Endothelial cell of umbilical vein (primary cell): Measurements from ENCODE around the gene NAALADL1. TPM values are rescaled to one million over a fixed set of nuclear protein-coding genes. Genes with fewer than 3 reads are reported as not detected.

Experiments
- BruUV-seq: library from RNA; stranded (reverse); fragments of 400-500 nt; replicated peaks from 2 replicates; lab custom pipeline; 2021; lab: Mats Ljungman, UMichigan
- CTCF ChIA-PET: fragments of 300-600, 350-600 bp; sonication (Branson Sonifier 250); formaldehyde crosslinking; loops from one replicate; lab custom pipeline; 2021; ENCODE audit warnings: antibody characterized with exemption, inconsistent platforms; lab: Charles Lee
- POLR2A ChIA-PET: fragments of 300-600, 350-600 bp; sonication (Branson Sonifier 250); formaldehyde crosslinking; loops from one replicate; lab custom pipeline; 2021; ENCODE audit warnings: antibody characterized with exemption, inconsistent platforms; lab: Charles Lee
- DNase-seq: peaks from one replicate; pipeline ENCODE4 v3.0.0-alpha.2; 2011; ENCODE audit warnings: low read depth, low spot score
- FAIRE-seq: peaks from 2 replicates; lab custom pipeline; 2011; peaks lifted over from hg19 to GRCh38; lab: Jason Lieb, UNC
- H2AFZ ChIP-seq: 2 replicates; pipeline ENCODE4 v1.6.0; 2012; ENCODE audit warnings: low read depth, low read length, control low read depth, inconsistent platforms
- H3K27ac ChIP-seq: 2 replicates; pipeline ENCODE4 v1.5.1; 2011; ENCODE audit warnings: low read depth, mild to moderate bottlenecking, control low read depth, low read length, moderate library complexity; ENCODE audit not compliant: insufficient read depth
- H3K27me3 ChIP-seq, 2 experiments: 2 replicates each; pipeline versions ENCODE4 v1.6.0 to v1.6.1; 2011; ENCODE audit warnings: low read length in 2 of 2, mixed read lengths in 1 of 2; ENCODE audit not compliant: control insufficient read depth in 2 of 2, insufficient read depth in 2 of 2
- H3K36me3 ChIP-seq, 2 experiments: 2 replicates in 1 of 2; 3 replicates in 1 of 2; pipeline ENCODE4 v1.5.1; 2011; ENCODE audit warnings: low read length in 2 of 2, mild to moderate bottlenecking in 1 of 2, moderate library complexity in 1 of 2; ENCODE audit not compliant: control insufficient read depth in 2 of 2, insufficient read depth in 2 of 2; ENCODE audit errors: extremely low read depth in 1 of 2
- H3K4me1 ChIP-seq: 3 replicates; pipeline ENCODE4 v1.5.1; 2011; ENCODE audit warnings: mild to moderate bottlenecking, low read length; ENCODE audit not compliant: control insufficient read depth, insufficient read depth; ENCODE audit errors: extremely low read depth
- H3K4me2 ChIP-seq: 2 replicates; pipeline ENCODE4 v1.6.1; 2011; ENCODE audit warnings: low read length, control low read depth, mixed read lengths; ENCODE audit not compliant: insufficient read depth
- H3K4me3 ChIP-seq, 3 experiments: fragments of 200-600 bp in 1 of 3; sonication (generic), shearing (Covaris generic) in 1 of 3; replicated peaks in 1 of 3; 2 replicates each; pipeline ENCODE4 v1.5.1; 2011 to 2016; ENCODE audit warnings: control low read depth in 3 of 3, low read length in 3 of 3, mild to moderate bottlenecking in 2 of 3, inconsistent platforms in 1 of 3, low read depth in 1 of 3, moderate library complexity in 1 of 3; ENCODE audit not compliant: insufficient read depth in 1 of 3
- H3K79me2 ChIP-seq: 2 replicates; pipeline ENCODE4 v1.6.0; 2012; ENCODE audit warnings: low read length, inconsistent platforms; ENCODE audit not compliant: control insufficient read depth, insufficient read depth
- H3K9ac ChIP-seq: replicated peaks from 2 replicates; pipeline ENCODE3; 2011; ENCODE audit warnings: low read length, control low read depth; ENCODE audit not compliant: insufficient read depth; ENCODE audit errors: extremely low read depth
- H3K9me1 ChIP-seq: replicated peaks from 3 replicates; pipeline ENCODE4 v1.6.0; 2011; ENCODE audit warnings: mild to moderate bottlenecking, low read length; ENCODE audit not compliant: control insufficient read depth, insufficient read depth; ENCODE audit errors: extremely low read depth
- H3K9me3 ChIP-seq: replicated peaks from 2 replicates; pipeline ENCODE4 v1.5.1; 2012; ENCODE audit warnings: low read length, inconsistent platforms; ENCODE audit not compliant: control insufficient read depth, insufficient read depth
- H4K20me1 ChIP-seq: replicated peaks from 2 replicates; pipeline ENCODE3; 2011; ENCODE audit warnings: mild to moderate bottlenecking, low read length; ENCODE audit not compliant: control insufficient read depth, insufficient read depth; ENCODE audit errors: extremely low read depth
- EZH2 ChIP-seq: IDR thresholded peaks from 2 replicates; pipeline ENCODE4 v1.6.1; 2012; ENCODE audit warnings: borderline replicate concordance, low read depth, mild to moderate bottlenecking, moderate library complexity, low read length, inconsistent platforms; ENCODE audit not compliant: severe bottlenecking
- FOS ChIP-seq: IDR thresholded peaks from 2 replicates; pipeline ENCODE4 v1.6.1; 2011; ENCODE audit warnings: mild to moderate bottlenecking, low read length, moderate library complexity, borderline replicate concordance; ENCODE audit not compliant: insufficient read depth
- GATA2 ChIP-seq: IDR thresholded peaks from 2 replicates; pipeline ENCODE4 v1.7.0; 2011; ENCODE audit warnings: low read depth, mild to moderate bottlenecking, moderate library complexity, mixed read lengths, low read length; ENCODE audit not compliant: insufficient read length, insufficient read depth
- JUN ChIP-seq: IDR thresholded peaks from 2 replicates; pipeline ENCODE4 v1.6.1; 2011; ENCODE audit warnings: borderline replicate concordance, low read depth; ENCODE audit not compliant: insufficient read length, insufficient read depth
- MAX ChIP-seq: IDR thresholded peaks from 2 replicates; pipeline ENCODE4 v1.6.1; 2011; ENCODE audit not compliant: insufficient read depth, insufficient read length
- MYC ChIP-seq: IDR thresholded peaks from one replicate; pipeline ENCODE4 v1.6.1; 2011; ENCODE audit warnings: mild to moderate bottlenecking, low read depth, low read length
- POLR2A ChIP-seq: IDR thresholded peaks from 2 replicates; pipeline ENCODE4 v1.6.1; 2012; ENCODE audit warnings: low read depth, mild to moderate bottlenecking, control low read depth, low read length
- POLR2AphosphoS5 ChIP-seq: IDR thresholded peaks from 2 replicates; pipeline ENCODE4 v1.6.1; 2012; ENCODE audit warnings: low read depth, mild to moderate bottlenecking, control low read depth, low read length, moderate library complexity; ENCODE audit not compliant: insufficient read depth
- dilution Hi-C: fragments of 300-500 bp; cut with MboI; formaldehyde crosslinking; loops from one replicate; pipeline ENCODE4 v1.15.0; 2019; ENCODE audit warnings: low sequenced_read_pairs; ENCODE audit not compliant: extremely low pct_ligation_motif_present
- intact Hi-C: fragments of 100-400 bp; cut with micrococcal nuclease; formaldehyde crosslinking; loops from one replicate; pipeline ENCODE4 v1.10.0; 2022
- polyA plus RNA-seq, 4 experiments: library from polyadenylated mRNA; depleted of rRNA in 3 of 4; stranded (reverse) in 3 of 4; unstranded in 1 of 4; fragments of >200 nt; gene quantifications; 2 replicates each; pipeline versions ENCODE4 v1.2.1 to v1.2.3, GENCODE V29; 2011 to 2012; ENCODE audit warnings: missing spikeins in 1 of 4
- total RNA-seq: library from RNA; stranded (reverse); gene quantifications from 2 replicates; pipeline ENCODE4 v1.2.3, GENCODE V29; 2021
- TF ChIP-seq, protein P1 (sequence below), 2 donors: IDR thresholded peaks; 1 replicate in 1 of 2; 2 replicates in 1 of 2; pipeline ENCODE4 v1.5.1; 2011; ENCODE audit warnings: low read length in 2 of 2, mild to moderate bottlenecking in 2 of 2, moderate library complexity in 2 of 2, control low read depth in 1 of 2, inconsistent platforms in 1 of 2, low read depth in 1 of 2; ENCODE audit not compliant: insufficient read depth in 1 of 2; ENCODE audit errors: extremely low read depth in 1 of 2

Gene NAALADL1
- total and polyA plus RNA-seq, 2 donors (not counting 3 experiments of a cell fraction or from before 2014, with no cell fraction given), result 6.8 to 13.9 TPM

GRCh38 chr11:65100674-65101350 is 42.5 kb upstream of the NAALADL1 start:
- no peak for FAIRE-seq
- H3K36me3 ChIP-seq, result peaks cover 0 to 2% of the 10 kb centered on the region in 2 experiments

More at GRCh38 chr11:65100674-65101350, 42.5 kb upstream of the NAALADL1 start:
- Histone ChIP-seq H3K9me3 (no peaks in the 10 kb centered on the region), H3K27ac (no peak overlapping the region), H3K4me2 (no peak overlapping the region), H3K4me1 (peaks cover 7% of the 10 kb centered on the region), H3K4me3 (no peak overlapping the region), H3K79me2 (peaks cover 16% of the 10 kb centered on the region), H2AFZ (no peak overlapping the region), H4K20me1 (no peaks in the 10 kb centered on the region), H3K9ac (no peak overlapping the region), H3K27me3 (no peaks in the 10 kb centered on the region), H3K9me1 (no peaks in the 10 kb centered on the region)
- CTCF ChIA-PET, result interaction anchor here (1.6 to 5.3 kb wide), 3 partner anchors 11 to 17 kb away, joined by 3 to 56 read pairs (median 22); partner anchors contain the start of genes TM7SF2 and ZNHIT2
- POLR2A ChIA-PET, result interaction anchor here (0.7 kb wide), 1 partner anchor 14 kb away, joined by 3 read pairs; no protein-coding TSS in a partner anchor
- DNase-seq, result no peak
- intact Hi-C loops, result no loop called here
- no TSS peak for BruUV-seq
- dilution Hi-C loops, result no loop called here
- TF ChIP-seq JUN, result no peak
- no peak for TF ChIP-seq MAX
- TF ChIP-seq EZH2, result no peak
- no peak for TF ChIP-seq FOS
- TF ChIP-seq POLR2A, result no peak
- TF ChIP-seq POLR2AphosphoS5, result no peak
- no peak for TF ChIP-seq MYC
- TF ChIP-seq, protein P1, sequence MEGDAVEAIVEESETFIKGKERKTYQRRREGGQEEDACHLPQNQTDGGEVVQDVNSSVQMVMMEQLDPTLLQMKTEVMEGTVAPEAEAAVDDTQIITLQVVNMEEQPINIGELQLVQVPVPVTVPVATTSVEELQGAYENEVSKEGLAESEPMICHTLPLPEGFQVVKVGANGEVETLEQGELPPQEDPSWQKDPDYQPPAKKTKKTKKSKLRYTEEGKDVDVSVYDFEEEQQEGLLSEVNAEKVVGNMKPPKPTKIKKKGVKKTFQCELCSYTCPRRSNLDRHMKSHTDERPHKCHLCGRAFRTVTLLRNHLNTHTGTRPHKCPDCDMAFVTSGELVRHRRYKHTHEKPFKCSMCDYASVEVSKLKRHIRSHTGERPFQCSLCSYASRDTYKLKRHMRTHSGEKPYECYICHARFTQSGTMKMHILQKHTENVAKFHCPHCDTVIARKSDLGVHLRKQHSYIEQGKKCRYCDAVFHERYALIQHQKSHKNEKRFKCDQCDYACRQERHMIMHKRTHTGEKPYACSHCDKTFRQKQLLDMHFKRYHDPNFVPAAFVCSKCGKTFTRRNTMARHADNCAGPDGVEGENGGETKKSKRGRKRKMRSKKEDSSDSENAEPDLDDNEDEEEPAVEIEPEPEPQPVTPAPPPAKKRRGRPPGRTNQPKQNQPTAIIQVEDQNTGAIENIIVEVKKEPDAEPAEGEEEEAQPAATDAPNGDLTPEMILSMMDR (IDR thresholded peaks at IDR 0.05; ENCODE audit: extremely low read depth in 1 of 2, insufficient read depth in 1 of 2, low read depth in 1 of 2, low read length in 2 of 2), result no peak
- no peak for TF ChIP-seq GATA2
